ENCODE measurements around the gene WDFY4.
A peak's percentile ranks its signal among the peaks of the same experiment; 100 is the strongest.

WDFY4 gene

DNA sequence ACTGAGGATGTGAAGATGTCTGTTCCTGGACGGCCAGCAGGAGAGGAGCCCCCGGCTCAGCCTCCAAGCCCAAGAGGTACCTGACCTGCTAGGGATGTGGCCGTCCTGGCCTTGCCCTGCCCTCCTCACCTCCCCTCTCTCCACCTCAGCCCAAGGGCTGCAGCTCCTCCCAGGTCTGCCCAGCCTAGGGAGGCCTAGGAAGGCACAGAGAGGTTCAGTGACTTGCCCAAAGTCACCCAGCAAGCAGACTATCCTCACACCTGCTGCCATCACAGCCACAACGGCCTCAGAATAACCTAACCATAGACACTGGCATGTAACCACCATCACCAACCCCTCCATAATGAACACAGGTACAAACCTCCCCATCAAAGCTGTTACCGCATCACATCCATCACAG is 293.6 kb downstream of the WDFY4 start:
- H3K9me3 ChIP-seq (ENCODE audit: insufficient read depth, low read length) = no peaks in the 10 kb centered on the region
- H3K27me3 ChIP-seq (ENCODE audit: low read length) = no peaks in the 10 kb centered on the region
- H2AFZ ChIP-seq (ENCODE audit: low read depth, low read length, severe bottlenecking) = no peak overlapping the region
- H3K4me2 ChIP-seq (ENCODE audit: low read depth, low read length, poor library complexity, severe bottlenecking) = no peak overlapping the region
- H4K20me1 ChIP-seq (ENCODE audit: low read depth, low read length) = no peaks in the 10 kb centered on the region
- no peaks in the 10 kb centered on the region for H3F3A ChIP-seq (ENCODE audit: insufficient read depth)
- H3K4me3 ChIP-seq (ENCODE audit: insufficient read depth, low read length, poor library complexity, severe bottlenecking) = no peak overlapping the region
- no peaks in the 10 kb centered on the region for H3K9me2 ChIP-seq (replicated peaks; ENCODE audit: insufficient read depth, low read length)
- no peaks in the 10 kb centered on the region for H3K79me2 ChIP-seq (ENCODE audit: insufficient read depth, low read length)
- no peak overlapping the region for H3K27ac ChIP-seq (ENCODE audit: low read depth, low read length)
- H3K9ac ChIP-seq (ENCODE audit: low read length) = no peak overlapping the region
- TF ChIP-seq EZH2phosphoT487 (conservative IDR thresholded peaks at IDR 0.05; ENCODE audit: low read length) = no peak
- no peak for TF ChIP-seq CTCF (IDR thresholded peaks at IDR 0.05; ENCODE audit: insufficient read depth, low read length, poor library complexity, severe bottlenecking)
- H3K36me3 ChIP-seq (ENCODE audit: low read length) = no peaks in the 10 kb centered on the region

DNA sequence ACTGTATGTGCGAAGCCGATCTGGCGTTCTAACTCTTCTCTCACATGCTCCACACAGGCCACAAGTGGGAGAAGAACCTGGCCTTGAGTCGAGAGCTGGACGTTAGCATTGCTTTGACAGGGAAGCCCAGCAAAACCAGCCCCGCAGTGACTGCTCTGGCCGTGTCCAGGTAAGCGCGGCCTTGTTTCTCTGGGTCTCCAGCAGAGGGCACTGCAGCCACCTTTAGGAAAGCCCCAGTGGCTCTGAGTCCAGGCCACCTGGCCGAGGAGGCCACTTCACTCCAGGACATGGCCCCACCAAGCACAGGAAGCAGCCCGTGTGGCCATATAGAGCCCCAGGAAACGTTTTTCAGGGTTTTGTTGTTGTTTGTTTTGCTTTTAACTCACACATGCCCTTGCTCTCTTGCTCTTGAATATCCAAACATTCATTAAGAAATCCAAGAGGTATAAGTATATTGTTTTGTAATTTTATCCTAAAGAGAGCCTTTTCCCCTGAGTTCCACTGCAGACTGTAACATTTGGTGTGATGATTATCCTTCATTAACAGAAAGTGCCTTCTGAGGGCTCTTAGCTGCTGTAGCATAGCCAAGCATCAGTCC is 296.7 kb downstream of the WDFY4 start:
- Histone ChIP-seq H3K9me2 (replicated peaks; ENCODE audit: insufficient read depth, low read length) (no peaks in the 10 kb centered on the region), H3K4me2 (ENCODE audit: low read depth, low read length, poor library complexity, severe bottlenecking) (no peak overlapping the region), H3K79me2 (ENCODE audit: insufficient read depth, low read length) (no peaks in the 10 kb centered on the region), H3K9ac (ENCODE audit: low read length) (no peak overlapping the region), H3K4me3 (ENCODE audit: insufficient read depth, low read length, poor library complexity, severe bottlenecking) (no peak overlapping the region), H2AFZ (ENCODE audit: low read depth, low read length, severe bottlenecking) (no peak overlapping the region), H3F3A (ENCODE audit: insufficient read depth) (no peaks in the 10 kb centered on the region), H3K27ac (ENCODE audit: low read depth, low read length) (no peak overlapping the region), H3K36me3 (ENCODE audit: low read length) (no peaks in the 10 kb centered on the region), H3K27me3 (ENCODE audit: low read length) (no peaks in the 10 kb centered on the region), H3K9me3 (ENCODE audit: insufficient read depth, low read length) (no peaks in the 10 kb centered on the region), H4K20me1 (ENCODE audit: low read depth, low read length) (no peaks in the 10 kb centered on the region)
- no peak for TF ChIP-seq EZH2phosphoT487 (conservative IDR thresholded peaks at IDR 0.05; ENCODE audit: low read length)
- TF ChIP-seq CTCF (IDR thresholded peaks at IDR 0.05; ENCODE audit: insufficient read depth, low read length, poor library complexity, severe bottlenecking) = peak; percentile 81

GRCh38 chr10:48982584-48982983 is 297.9 kb downstream of the WDFY4 start:
- no peak overlapping the region for H3K4me3 ChIP-seq (ENCODE audit: insufficient read depth, low read length, poor library complexity, severe bottlenecking)
- no peaks in the 10 kb centered on the region for H3K36me3 ChIP-seq (ENCODE audit: low read length)
- no peaks in the 10 kb centered on the region for H3K79me2 ChIP-seq (ENCODE audit: insufficient read depth, low read length)
- H3K4me2 ChIP-seq (ENCODE audit: low read depth, low read length, poor library complexity, severe bottlenecking) = no peak overlapping the region
- no peaks in the 10 kb centered on the region for H4K20me1 ChIP-seq (ENCODE audit: low read depth, low read length)
- TF ChIP-seq CTCF (IDR thresholded peaks at IDR 0.05; ENCODE audit: insufficient read depth, low read length, poor library complexity, severe bottlenecking) (no peak), EZH2phosphoT487 (conservative IDR thresholded peaks at IDR 0.05; ENCODE audit: low read length) (no peak)
- H3K27me3 ChIP-seq (ENCODE audit: low read length) = no peaks in the 10 kb centered on the region
- no peak overlapping the region for H3K27ac ChIP-seq (ENCODE audit: low read depth, low read length)
- no peak overlapping the region for H3K9ac ChIP-seq (ENCODE audit: low read length)
- H3F3A ChIP-seq (ENCODE audit: insufficient read depth) = no peaks in the 10 kb centered on the region
- no peaks in the 10 kb centered on the region for H3K9me2 ChIP-seq (replicated peaks; ENCODE audit: insufficient read depth, low read length)
- no peaks in the 10 kb centered on the region for H3K9me3 ChIP-seq (ENCODE audit: insufficient read depth, low read length)
- no peak overlapping the region for H2AFZ ChIP-seq (ENCODE audit: low read depth, low read length, severe bottlenecking)
